GM03348 (cell line): ENCODE results near the gene LZTR1.
A peak's percentile ranks its signal among the peaks of the same experiment; 100 is the strongest.

Experiments used
- DNase-seq: peaks from one replicate; pipeline ENCODE4 v3.0.0; 2012; ENCODE audit warnings: low spot score

Gene LZTR1

DNA sequence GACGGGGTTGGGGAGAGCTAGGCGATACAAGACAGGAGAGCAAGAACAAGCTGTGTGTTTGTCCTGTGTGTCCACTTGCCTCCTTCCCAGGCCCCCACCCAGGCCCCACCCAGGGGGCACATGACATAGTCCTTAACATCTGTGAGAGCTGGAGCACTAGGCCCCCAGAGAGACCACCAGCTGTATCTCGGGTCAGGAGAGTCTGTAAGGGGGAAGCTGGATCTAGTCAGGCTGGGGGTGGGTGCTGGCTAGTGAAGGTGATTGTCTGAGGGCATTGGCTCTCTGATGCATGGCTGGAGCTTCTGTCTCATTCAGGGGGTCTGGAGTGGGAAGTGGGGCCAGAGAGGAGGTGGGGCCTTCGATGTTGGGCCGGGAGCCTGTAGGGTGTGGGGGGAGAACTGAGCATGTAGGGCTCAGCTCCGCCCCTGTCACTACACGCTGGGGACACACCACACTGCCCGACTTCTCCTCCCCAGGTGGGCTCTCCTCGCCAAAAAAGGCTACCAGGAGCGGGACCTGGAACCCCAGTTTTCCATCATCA lies 33.4 kb downstream of the LZTR1 start:
- no peak for DNase-seq

DNA sequence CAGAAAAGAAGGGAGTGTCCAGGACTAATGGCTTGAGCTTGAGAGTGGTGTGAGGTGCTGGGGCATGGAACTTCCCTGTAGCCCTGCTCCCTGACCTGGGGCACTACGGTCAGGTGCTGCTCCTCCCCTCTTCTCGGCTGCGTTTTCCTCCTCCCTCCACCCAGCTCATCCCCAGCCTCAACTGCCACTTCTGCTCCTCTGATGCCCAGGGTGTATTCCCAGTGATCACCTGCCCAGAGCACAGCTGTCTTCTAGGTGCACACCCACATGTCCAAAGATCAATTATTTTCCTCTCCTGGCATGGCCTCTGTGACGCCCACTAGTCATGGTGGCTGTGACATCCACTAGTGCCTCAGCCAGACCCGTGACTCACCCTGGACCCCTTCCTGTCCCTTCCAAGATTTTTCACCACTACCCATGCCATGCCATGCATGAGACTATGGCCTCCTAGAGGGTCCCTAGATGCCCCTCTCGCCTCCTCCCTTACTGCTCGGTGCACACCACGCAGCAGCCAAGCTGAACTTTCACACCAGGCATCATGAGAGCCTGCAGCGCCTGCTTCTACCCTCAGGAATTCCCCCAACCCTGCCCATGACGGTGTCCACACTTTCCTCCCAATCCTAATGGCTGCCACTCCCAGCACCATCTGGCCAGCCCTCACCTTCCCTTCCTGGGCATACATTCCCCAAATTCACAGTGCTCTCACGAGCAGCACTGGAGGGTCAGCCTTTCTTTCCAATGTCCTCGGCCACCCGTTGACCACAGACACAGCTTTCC lies 34.7 kb downstream of the LZTR1 start:
- DNase-seq, result no peak

DNA sequence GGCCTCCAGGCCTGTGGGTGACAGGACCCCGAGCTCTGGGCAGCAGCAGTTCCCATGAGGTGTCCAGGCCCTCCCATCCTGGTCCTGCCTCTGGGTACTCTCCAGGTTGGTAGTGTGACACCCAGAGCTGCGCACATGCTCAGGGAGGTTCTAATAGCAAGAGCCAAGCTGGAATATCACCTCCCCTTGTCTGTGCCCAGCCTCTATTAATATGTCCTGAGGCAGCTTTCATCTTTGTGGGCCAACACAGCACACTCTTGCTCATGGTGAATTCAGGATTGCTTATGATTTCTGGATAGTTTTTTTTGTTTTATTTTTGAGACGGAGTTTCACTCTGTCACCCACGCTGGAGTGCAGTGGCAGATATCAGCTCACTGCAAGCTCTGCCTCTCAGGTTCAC lies 36.2 kb downstream of the LZTR1 start:
- DNase-seq, result no peak

- DNase-seq, result no peak
Observed at GRCh38 chr22:21020802-21021429, 38.8 kb downstream of the LZTR1 start.

DNA sequence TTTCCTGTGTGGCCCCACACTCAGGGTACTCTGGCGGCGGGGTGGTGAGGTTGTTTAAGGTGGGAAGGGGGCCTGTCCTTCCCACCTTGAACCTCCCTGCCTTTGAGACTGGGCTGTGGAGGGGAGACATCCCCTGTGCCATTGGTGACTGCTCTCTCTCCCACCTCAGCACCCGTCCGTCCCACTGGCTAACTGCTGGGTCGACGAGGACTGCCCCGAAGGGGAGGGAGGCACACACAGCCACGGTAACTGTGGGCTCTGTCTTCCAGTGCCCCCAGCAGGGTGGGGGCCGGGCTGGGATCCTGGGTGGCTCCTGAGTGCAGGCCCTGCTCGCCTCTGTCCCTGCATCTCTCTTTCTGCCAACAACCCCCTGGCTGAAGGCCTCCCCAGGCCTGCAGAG lies 40.4 kb downstream of the LZTR1 start:
- no peak for DNase-seq

DNA sequence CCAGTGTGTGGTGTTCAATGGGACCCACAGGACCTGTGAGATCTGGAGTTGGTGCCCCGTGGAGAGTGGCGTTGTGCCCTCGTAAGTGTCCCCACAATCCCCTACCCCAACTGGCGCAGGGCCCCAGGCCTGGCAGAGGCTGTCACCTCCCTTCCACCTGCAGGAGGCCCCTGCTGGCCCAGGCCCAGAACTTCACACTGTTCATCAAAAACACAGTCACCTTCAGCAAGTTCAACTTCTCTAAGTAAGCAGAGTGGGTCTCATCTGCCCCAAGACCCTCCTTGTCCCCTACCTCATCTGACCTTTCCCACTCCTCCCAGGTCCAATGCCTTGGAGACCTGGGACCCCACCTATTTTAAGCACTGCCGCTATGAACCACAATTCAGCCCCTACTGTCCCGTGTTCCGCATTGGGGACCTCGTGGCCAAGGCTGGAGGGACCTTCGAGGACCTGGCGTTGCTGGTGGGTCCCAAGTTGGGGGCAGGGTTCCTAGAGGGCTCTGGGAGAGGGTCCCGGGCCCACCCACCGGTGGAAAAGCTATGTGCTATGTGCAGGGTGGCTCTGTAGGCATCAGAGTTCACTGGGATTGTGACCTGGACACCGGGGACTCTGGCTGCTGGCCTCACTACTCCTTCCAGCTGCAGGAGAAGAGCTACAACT lies 41.0 kb downstream of the LZTR1 start:
- DNase-seq, result no peak

DNA sequence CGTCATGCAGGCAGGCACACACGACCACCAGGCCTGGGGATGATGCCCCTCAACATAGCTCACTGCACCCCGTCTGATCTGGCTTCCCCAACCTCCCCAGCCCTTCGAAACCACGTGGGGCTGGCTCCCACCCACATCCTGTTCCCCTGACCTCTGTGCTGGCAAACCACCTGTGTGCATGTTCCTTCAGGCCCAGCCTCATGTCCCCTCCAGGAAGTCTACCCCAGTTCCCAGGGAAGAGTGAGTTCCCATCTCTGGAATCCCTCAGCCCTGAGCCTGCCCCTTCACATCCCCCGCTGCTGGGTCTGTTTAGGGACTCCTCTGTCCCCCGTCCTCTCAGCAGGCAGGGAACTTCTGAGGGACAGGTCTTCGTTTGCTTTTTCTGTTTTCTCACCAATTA lies 43.2 kb downstream of the LZTR1 start:
- no peak for DNase-seq

DNA sequence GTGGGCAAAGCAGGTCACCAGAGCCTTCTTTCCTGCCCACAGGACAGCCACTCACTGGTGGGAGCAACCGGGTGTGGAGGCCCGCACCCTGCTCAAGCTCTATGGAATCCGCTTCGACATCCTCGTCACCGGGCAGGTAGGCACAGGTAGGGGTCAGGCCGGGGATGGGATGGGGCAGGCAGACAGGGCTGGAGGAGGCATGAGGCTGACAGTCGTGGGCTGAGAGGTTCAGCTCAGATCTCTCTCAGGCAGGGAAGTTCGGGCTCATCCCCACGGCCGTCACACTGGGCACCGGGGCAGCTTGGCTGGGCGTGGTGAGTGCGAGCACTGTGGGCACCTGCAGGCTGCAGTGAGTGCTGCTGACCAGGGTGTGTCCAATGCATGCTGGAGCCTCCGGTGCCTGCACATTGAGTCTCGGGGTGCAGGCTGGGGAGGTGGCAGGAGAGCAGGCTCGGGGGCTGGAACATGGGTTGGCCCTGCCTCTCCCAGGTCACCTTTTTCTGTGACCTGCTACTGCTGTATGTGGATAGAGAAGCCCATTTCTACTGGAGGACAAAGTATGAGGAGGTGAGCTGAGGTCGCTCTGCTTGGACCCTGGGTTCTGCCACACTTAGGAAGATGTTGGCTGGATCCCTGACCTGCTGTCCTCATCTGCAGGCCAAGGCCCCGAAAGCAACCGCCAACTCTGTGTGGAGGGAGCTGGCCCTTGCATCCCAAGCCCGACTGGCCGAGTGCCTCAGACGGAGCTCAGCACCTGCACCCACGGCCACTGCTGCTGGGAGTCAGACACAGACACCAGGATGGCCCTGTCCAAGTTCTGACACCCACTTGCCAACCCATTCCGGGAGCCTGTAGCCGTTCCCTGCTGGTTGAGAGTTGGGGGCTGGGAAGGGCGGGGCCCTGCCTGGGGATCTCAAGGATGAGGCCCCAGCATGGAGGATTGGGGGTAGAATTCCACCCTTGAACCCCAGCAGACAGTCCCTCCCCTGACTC lies 44.0 kb downstream of the LZTR1 start:
- no peak for DNase-seq

GRCh38 chr22:21026783-21027692 lies 44.9 kb downstream of the LZTR1 start:
- peak; percentile 79 for DNase-seq

DNA sequence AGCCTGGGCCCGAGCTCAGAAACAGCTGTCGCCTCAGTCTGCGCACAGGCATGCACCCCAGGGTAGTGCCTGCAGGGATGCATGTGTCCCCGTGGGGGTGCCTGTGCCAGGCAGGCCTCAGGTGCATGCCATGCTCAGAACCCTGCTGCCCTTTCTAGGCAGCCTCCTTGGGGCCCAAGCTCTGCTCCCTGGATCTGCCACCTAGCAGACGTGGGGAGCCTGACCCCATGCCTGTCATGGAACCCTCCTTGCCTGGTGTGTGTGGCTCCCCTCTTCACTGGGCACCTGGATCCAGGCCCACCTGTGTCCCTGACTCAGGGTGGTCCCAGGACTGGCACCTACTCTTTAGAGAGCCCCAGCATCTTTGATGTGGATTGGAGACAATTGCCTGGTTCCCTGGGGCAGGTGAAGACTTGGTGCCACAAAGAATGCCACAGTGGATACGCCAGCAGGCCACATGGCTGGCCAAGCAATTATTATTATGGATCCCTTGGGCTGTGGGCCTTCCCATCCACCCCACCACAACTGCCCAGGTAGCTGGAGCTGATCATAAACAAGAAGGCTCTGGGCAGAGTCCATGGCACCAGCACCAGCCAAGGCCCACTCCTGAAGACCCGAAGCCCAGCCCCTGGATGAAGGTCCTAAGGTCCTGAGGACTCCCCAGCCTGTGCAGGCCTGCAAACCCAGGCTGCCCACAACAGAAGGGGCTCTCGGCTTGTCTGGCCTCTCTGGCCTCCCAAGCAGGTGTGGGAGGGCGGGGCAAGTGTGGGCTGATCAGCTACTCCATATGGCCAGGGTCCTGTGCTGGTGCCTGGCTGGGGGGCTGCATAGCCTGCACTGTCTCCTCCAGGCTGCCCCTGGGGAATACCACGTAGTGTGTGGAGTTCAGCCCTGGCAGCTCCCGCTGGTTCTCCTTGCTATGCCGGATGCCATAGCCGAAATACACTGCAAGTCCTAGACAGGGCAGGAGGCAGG lies 46.5 kb downstream of the LZTR1 start:
- DNase-seq, result no peak

DNA sequence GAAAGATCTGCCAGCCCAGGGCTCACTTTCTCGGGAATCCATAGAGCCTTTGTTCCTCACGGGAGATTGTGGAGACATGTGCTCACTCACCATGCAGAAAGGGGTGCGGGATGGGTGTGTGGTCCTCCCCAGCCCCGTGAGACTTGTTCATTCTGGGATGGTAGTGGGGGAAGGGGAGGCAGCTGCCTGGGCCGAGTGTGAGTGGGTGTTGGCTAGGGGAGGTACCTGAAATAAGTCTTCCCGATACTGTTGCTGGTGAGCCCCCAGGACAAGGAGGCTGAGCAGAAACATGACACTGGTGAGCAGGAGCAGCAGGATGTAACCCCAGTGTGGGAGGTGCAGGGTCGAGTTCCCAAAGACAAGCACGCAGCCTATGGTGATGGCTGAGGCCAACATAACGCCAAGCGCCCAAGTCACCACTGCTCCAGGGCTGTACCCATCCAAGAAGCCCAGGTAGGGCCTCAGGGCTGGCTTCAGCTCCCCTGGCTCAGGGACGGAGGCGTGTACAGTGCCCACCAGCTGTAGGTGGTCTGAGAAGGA lies 47.5 kb downstream of the LZTR1 start:
- no peak for DNase-seq

DNA sequence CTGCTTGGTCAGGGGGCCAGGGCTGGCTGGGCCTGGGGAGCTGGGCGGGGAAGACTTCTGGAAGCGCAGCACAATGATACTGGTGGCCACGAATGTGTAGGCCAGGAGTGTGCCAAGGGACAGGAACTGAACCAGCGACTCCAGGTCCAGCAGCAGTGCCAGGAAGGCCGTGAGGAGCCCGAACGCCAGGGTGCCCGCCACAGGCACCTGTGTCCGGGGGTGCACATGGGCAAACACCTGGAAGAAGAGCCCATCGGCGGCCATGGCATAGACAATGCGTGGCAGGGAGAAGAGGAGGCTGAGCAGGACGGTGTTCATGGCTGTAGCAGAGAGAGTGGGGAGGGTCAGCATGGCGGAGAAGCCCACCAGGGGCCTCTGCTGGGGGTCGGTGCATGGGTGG lies 47.9 kb downstream of the LZTR1 start:
- no peak for DNase-seq

- DNase-seq, result no peak
Observed at GRCh38 chr22:21030621-21031544, 48.8 kb downstream of the LZTR1 start.

GRCh38 chr22:21031545-21032036 lies 49.5 kb downstream of the LZTR1 start:
- no peak for DNase-seq

- no peak for DNase-seq
Observed at GRCh38 chr22:21032037-21032867, 50.2 kb downstream of the LZTR1 start, which contains the start of gene SLC7A4. Gene SLC7A4 (minus strand): TSS chr22:21032561. CDS start chr22:21031812, 749 bp downstream.

DNA sequence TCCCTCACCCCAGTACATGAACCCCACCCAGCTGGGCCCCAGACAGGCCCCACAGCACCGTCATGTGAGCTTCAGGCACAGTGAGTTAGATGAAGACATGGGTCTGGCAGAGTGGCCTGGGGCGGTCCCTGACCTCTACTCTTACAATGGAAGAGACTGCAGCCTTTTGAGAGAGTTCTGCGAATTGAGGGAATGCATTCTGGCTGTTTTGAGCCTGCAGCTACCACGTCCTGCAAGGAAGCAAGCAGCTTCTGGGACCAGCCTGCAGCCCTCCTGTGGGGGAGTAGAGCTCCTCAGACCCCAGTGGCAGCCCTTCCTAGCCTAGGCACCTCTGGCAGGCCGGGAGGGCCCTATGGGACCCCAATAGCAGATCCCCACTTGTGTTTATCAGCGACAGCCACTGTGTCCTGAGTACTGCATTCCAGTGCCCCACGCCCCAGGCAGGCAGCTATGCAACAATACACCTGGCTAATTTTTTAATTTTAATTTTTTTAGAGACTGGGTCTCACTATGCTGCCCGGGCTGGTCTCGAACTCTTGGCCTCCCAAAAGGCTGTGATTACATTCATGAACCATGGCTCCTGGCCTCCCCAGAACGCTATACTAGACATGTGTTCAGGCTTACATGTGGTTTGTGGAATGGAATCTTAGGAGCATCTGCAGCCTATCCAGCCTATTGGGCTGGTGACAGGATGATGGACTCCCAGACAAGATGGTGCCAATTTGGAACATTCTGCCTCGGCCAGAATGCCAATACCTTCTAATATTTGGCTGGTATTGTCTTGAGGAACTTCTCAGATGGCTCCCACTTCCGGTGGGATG lies 51.0 kb downstream of the LZTR1 start:
- DNase-seq, result no peak
